ENCODE results near the gene DACT2.
"Not testable (repeated sequence)": the region's sequence is repeated elsewhere in the genome, so short reads cannot be mapped to it uniquely, and the experiment has no call there.

Gene DACT2

GRCh38 chr6:168300975-168301647, 18.5 kb downstream of the DACT2 start:
- no peak for DNase-seq

- no peak for DNase-seq
Observed at GRCh38 chr6:168299541-168300511, 19.8 kb downstream of the DACT2 start.

DNA sequence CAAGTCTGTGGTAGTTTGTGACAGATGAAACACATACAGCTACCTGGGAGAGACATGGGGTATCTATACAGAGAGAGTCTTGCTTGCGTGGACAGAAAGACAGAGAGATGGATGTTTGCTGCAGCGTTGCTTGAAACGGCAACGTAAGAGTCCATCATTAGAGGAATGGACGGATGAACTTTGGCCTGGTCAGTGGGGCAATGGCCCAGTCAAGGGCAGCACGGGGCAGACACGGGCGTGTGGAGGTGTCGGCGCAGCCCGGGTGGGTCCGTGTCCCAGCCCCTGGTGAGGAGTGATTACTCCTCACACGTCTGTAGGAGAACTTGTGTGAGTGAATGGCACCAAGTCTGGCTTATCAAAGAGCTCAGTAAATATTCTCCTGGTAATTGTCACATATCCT, 21.9 kb downstream of the DACT2 start:
- DNase-seq = no peak

GRCh38 chr6:168294901-168295300, 24.7 kb downstream of the DACT2 start:
- no peak for DNase-seq

DNA sequence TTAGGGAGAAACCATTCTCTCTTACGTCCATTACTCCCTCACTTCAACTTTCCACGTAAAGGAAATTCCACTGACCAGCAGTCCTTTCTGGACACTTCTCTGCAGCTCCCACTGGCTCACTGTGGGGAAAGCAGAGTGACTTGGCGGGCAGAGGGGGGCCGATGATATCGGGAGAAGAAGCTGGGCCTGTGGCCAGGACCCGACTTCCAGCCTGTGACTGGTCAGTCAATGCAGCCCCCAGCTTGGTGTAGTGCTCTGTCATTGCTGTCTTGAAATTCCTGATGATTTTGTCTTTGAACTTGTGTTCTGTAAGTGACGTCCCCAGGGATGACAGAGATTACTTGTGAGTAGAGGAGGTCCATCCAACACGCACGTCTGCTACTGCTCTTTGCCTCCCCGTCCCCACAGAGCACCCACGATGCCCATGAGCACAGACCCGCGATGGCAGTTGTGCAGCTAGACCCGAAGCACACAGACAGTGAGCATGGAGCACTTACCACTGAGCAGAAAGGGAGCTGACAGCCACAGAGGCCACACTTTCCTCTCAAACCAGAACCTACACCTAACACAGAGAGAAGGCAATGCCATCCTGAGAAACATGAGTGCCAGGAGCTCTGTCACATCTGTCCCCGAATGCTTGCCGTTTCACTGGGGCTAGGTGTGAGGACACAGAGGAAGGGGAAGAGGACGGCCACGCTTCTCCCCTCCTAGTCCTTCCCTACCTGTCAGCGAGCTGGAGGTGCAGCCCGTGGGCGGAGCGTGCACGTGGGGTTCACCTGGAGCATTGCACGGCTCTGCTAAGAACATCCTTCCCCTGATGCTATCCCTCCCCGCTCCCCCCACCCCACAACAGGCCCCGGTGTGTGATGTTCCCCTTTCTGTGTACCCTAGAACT, 25.7 kb downstream of the DACT2 start:
- DNase-seq = no peak

DNA sequence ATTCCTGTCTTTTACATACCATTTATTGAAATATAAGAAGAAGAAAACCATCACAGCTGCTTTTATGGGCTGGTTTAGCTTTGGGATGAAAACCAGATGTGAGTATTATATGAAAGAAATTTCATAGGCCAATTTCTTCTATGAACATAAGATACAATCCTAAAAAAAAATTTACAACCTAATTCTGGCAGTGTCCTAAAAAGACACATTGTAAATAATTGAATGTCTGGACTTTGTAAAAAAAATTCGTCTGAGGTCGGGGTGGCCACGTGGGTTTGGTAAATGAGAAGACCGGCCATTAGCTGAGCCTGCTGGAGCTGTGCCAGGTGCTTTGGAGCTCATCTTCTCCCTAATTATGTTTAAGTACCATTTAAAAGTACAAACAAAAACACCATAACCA, 26.8 kb downstream of the DACT2 start:
- no peak for DNase-seq

DNA sequence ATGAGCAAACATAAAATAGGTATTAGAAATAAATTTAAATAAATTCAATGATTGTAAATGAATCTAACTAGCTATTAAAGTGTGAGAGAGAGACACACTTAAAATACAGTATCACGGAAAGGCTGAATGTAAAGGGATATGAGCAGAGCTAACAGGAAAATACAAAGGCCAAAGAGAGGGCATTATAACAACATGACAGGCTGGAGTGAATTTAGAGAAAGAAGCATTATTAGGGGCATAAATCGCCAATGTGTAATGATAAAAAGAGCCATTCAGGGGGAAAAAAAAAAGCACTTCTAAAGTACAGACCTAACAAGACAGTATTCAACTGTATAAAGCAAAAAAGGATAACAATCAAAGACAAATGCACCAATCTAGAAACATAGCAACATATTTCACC, 28.1 kb downstream of the DACT2 start:
- no peak for DNase-seq

- DNase-seq = no peak
Observed at GRCh38 chr6:168290095-168290494, 29.5 kb downstream of the DACT2 start.

DNA sequence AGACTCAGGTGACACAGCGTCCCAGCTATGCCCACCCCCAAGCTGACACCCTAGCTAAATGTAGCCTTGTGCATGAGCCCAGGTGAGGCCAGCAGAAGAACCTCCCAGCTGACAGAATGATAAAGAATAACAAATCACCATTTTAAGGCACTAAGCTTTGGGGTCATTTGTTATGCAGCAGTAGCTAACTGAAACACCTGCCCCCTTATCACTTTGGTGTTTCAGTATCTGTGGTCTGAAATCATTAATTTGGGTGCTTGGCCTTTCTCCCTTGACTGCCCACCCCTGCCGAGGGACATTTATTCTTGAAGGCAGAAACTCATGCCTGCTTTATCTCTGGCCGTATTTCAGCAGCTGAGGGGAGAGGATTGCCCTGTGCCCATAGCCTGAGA, 30.0 kb downstream of the DACT2 start:
- no peak for DNase-seq

GRCh38 chr6:168288781-168289570, 30.6 kb downstream of the DACT2 start:
- DNase-seq = no peak

DNA sequence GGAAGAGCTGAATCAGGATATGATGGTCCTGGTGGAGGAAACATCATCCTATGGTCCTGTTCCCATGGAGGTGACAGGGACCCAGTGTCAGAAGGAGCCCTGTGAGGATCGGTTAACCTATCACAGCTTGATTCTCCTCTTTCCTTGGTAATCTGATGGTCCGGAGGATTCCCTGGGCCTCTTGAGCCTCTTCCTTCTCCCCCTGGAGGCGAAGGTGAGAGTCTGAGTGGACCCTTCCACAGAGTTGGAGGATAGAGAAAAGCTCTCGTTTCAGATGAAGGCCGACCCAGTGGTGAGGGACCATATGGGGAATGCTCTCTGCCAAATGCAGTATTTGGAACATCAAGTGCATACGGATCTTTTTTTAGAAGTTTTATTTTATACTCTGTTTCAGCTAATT, 32.1 kb downstream of the DACT2 start:
- DNase-seq = not testable (repeated sequence)

DNA sequence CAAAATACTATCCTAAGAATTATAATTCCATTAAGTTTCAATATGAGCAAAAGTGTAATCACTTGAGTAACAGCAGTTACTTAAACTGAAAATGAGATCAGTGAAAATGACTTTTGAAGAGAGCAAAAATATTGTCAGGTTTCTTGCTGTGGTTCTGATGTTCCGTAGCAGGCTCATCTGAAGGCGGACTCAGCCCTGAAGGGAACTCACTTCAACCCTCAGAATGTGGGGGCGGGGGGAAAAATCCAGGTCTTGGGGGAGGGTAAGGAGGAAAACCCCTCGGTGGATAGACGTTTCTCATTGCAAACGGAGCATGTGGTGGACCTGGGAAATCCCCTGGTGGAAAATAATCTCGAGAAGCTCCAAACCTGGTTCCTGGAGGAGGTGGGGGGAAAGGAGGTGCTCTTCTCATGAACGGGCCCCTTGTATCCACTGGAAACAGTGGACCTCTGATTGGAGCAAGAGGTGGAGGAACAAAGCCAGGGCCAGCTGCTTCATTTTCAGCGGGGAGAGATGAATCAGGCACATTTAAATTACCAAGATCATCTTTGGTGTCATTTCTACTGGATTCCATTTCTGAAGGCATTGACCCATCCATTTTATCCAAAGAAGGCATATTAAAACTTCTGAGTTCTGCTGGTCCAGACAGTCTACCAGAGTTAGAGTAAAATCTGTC, 32.7 kb downstream of the DACT2 start:
- peak; percentile 53 for DNase-seq

GRCh38 chr6:168286116-168286515, 33.5 kb downstream of the DACT2 start:
- no peak for DNase-seq

- DNase-seq = no peak
Observed at GRCh38 chr6:168285456-168285855, 34.1 kb downstream of the DACT2 start.

DNA sequence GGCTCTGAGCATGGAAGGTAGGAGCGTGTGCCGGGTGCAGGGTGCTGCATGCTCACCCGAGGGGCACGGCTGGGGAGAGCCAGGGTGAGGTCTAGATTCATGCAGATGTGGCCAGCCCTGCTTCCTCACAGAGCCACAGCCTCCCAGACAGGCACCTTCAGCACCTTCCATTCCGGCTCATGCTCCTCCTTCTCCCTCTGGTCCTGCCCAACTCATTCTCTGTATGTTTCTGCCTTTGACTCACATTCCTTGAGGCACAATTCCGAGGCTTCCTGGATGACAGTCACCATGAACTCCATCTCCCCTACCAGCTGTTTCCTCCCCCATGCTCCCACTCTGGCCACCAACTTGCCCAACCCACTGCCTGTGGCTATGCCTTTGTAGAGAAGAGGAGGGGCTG, 35.4 kb downstream of the DACT2 start:
- DNase-seq = no peak

- DNase-seq = no peak
Observed at GRCh38 chr6:168283686-168284025, 35.9 kb downstream of the DACT2 start.

DNA sequence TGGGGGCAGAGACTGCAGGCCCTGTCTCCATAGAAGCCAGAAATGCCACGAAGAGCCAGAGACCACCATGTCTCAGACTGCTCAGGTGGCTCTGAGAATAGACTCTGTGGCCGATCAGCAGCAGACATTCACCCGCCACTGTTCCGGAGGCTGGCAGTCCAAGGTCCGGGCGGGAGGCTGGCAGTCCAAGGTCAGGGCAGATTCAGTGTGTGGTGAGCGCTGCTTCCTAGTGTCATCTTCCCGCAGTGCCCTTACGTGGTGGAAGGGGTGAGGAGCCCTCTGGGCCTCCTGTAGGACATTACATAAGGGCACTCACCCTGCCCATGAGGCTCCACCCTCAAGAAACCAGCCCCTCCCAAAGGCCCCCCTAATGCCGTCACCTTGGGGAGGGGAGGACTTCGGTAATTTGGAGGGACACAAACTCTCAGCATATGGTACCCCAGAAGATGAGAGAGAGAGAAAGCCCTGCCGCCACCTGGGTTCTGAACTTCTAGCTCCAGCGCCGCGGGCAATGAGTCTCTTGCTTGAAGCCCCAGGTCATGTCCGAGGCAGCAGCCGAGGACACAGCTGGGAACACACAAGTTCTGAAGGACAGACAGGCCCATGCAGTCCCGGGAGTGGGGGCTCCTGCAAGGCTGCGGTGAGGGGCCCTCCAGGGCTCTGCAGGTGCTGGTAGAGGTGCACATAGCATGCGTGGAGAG, 36.4 kb downstream of the DACT2 start:
- DNase-seq = no peak

- no peak for DNase-seq
Observed at GRCh38 chr6:168281826-168282225, 37.8 kb downstream of the DACT2 start.

GRCh38 chr6:168281314-168281713, 38.3 kb downstream of the DACT2 start:
- not testable (repeated sequence) for DNase-seq

GRCh38 chr6:168280899-168281245, 38.7 kb downstream of the DACT2 start:
- DNase-seq = no peak

Measured in stimulated activated CD8-positive, alpha-beta memory T cell treated with anti-CD3 and anti-CD28 coated beads, Interleukin-4, amount 100 ng/mL, for 48 hours (primary cell).